Measurements from ENCODE around the gene MELK. TPM values are rescaled to one million over a fixed set of nuclear protein-coding genes. Genes with fewer than 3 reads are reported as not detected.

MELK gene
- total RNA-seq, 2 donors from 2014 or later = 55.1 to 57.1 TPM

DNA sequence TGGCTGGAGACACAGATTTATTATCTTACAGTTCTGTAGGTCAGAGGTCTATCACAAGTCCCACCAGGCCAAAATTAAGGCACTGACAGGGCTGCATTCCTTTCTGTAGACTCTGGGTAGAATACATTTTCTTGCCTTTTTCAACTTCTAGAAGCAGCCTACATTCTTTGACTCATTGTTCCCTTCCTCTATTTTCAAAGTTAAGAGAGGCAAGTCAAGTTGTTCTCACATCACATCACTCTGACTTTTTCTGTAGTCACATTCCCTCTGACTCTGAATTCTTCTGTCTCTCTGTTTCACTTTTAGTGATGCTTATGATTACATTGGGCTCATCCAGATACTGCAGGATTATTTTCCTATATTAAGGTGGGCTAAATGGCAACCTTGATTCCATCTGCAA is 119.0 kb downstream of the MELK start:
- no peaks in the 10 kb centered on the region for H3K36me3 Mint-ChIP-seq
- no peaks in the 10 kb centered on the region for H3K9me3 Mint-ChIP-seq
- ATAC-seq (peak in 1 of 2 donors; percentile 28), DNase-seq (ENCODE audit: low spot score in 2 of 2) (no peak)
- no peak overlapping the region for H3K27ac Mint-ChIP-seq

DNA sequence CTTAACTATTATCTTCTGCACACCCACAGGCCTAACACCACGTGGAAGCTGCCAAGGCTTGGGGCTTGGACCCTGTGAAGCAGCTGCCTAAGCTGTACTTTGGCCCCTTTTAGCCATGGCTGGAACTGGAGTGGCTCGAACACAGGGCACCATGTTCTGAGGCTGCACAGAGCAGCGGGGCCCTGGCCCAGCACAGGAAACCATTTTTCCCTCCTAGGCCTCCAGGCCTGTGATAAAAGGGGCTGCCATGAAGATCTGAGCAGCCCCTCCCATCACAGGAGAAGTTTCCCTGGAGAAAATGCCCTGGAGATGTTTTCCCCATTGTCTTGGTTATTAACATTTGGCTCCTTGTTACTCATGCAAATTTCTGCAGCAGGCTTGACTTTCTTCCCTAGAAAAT is 126.3 kb downstream of the MELK start:
- DNase-seq (ENCODE audit: low spot score in 2 of 2) = no peak
- no peak for ATAC-seq
- Mint-ChIP-seq H3K36me3 (peaks cover 0 to 31% of the 10 kb centered on the region in 2 donors), H3K9me3 (peaks cover 16 to 33% of the 10 kb centered on the region in 2 donors), H3K27ac (no peak overlapping the region)

GRCh38 chr9:36704148-36704547 is 131.5 kb downstream of the MELK start:
- Mint-ChIP-seq H3K9me3 (peaks cover 14% of the 10 kb centered on the region in 2 donors), H3K27ac (no peak overlapping the region), H3K36me3 (peaks cover 0 to 11% of the 10 kb centered on the region in 2 donors)
- ATAC-seq (no peak), DNase-seq (ENCODE audit: low spot score in 2 of 2) (no peak)

DNA sequence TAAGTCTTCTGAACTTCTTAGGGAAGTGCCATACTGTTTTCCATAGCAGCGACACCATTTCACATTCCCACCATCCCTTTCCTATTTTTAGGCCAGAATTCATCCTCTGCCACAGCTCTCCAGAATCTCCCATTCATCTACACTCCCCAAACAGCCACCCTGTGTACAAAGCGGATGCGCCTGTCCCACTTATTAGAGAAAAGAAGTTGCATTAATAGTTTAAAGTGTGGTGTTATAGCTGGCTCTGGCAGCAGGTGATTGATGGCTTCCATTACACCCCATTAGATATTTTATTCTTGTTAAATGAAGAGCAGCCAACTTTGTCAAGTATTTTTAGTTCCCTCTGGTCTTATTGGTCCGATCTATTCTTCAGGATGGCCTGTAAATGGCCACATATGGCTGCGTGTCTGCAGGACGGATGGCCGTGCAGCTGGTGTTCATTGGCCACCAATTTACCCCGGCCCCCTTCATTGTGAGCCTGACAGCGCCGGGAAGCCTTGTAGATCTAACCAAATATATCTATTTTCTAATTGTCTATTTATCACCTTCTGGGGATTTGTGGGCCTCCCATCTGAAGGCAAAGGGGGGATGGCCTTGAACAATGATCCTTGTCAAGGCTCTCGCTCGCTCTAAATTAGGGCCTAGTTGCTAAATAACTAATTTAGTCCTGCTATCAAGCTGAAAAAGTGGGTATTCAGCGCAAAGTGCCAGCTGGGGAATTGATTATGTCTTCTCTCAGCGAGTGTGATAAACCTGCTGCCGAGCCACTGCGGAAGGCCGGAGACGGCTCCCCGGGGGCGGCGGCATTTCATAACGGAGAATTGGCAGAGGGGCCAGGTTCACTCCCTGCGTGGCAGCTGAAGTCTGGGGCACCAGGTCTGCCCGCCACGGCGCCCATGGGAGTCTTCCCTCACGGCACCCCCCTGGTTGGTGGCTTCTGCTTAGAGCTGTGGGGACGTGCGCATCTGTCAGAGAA is 141.1 kb downstream of the MELK start:
- no peak for DNase-seq (ENCODE audit: low spot score in 2 of 2)
- Mint-ChIP-seq H3K36me3 (no peaks in the 10 kb centered on the region), H3K27ac (no peak overlapping the region), H3K9me3 (peaks cover 0 to 4% of the 10 kb centered on the region in 2 donors)
- ATAC-seq = no peak

DNA sequence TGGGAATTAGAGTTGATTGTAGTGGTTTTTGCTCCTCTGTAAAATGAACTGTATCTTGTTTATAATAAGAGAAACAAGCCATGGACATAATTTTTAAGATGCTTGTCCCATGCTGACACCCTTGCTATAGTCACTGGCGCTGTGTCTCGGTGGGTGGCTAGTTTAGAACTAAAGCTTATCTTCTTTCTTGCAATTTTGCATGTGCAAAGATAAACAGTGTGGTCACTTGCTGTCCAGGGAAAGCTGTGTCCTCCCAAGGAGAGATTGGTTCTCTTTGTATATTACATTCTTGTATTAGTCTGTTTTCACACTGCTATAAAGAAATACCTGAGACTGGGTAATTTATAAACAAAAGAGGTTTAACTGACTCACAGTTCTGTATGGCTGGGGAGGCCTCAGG is 143.8 kb downstream of the MELK start:
- peaks cover 0 to 4% of the 10 kb centered on the region in 2 donors for H3K9me3 Mint-ChIP-seq
- H3K27ac Mint-ChIP-seq = no peak overlapping the region
- no peak for ATAC-seq
- no peaks in the 10 kb centered on the region for H3K36me3 Mint-ChIP-seq
- no peak for DNase-seq (ENCODE audit: low spot score in 2 of 2)

DNA sequence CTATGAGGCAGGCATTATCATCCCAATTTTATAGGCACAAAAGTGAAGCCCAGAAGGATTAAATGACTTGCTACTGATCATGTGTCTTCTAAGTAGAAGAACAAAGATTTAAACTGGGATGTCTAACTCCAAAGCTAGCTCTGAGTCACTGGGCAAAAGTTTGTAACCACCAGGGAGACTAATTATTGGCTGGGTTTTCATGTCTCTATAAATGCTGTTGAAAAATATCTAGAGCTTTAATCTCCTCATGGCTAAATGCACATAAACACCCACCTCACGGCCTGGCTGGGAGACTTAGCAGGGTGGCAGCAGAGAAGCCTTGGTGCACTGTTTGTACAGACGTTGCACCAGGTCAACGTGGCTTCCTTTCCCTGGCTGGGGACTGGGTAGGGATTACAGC is 144.6 kb downstream of the MELK start:
- DNase-seq (ENCODE audit: low spot score in 2 of 2) (no peak), ATAC-seq (no peak)
- H3K36me3 Mint-ChIP-seq = no peaks in the 10 kb centered on the region
- peaks cover 0 to 4% of the 10 kb centered on the region in 2 donors for H3K9me3 Mint-ChIP-seq
- no peak overlapping the region for H3K27ac Mint-ChIP-seq

GRCh38 chr9:36718612-36719011 is 145.9 kb downstream of the MELK start:
- DNase-seq (ENCODE audit: low spot score in 2 of 2) (no peak), ATAC-seq (no peak)
- H3K36me3 Mint-ChIP-seq = no peaks in the 10 kb centered on the region
- no peak overlapping the region for H3K27ac Mint-ChIP-seq
- peaks cover 0 to 2% of the 10 kb centered on the region in 2 donors for H3K9me3 Mint-ChIP-seq

DNA sequence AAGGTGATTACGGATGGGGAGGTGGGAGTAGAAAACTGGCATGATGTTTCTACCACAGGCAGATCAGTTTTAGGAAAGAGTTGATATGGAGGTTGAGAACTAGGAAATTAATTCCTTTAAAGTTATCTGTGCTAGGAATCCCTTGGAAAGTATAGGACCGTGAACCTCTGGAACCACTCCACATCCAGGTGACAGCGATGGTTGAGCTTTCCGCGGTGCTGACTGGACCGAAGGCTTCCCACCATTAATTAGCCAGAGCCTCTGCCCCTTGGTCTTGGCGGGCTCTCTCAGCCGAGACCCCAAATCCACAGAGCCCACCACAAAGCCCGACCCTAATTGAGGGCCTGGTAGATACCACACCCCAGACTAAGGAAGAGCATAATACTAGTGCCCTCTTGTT is 147.3 kb downstream of the MELK start:
- H3K9me3 Mint-ChIP-seq = no peaks in the 10 kb centered on the region
- no peaks in the 10 kb centered on the region for H3K36me3 Mint-ChIP-seq
- ATAC-seq = no peak
- DNase-seq (ENCODE audit: low spot score in 2 of 2) = no peak
- H3K27ac Mint-ChIP-seq = no peak overlapping the region

GRCh38 chr9:36721846-36722588 is 149.3 kb downstream of the MELK start:
- no peak overlapping the region for H3K27ac Mint-ChIP-seq
- no peaks in the 10 kb centered on the region for H3K36me3 Mint-ChIP-seq
- H3K9me3 Mint-ChIP-seq = no peaks in the 10 kb centered on the region
- ATAC-seq = no peak
- DNase-seq (ENCODE audit: low spot score in 2 of 2) = no peak

- H3K9me3 Mint-ChIP-seq = no peaks in the 10 kb centered on the region
- no peak for ATAC-seq
- no peaks in the 10 kb centered on the region for H3K36me3 Mint-ChIP-seq
- no peak for DNase-seq (ENCODE audit: low spot score in 2 of 2)
- no peak overlapping the region for H3K27ac Mint-ChIP-seq
These were observed 153.2 kb downstream of the MELK start for GRCh38 chr9:36725777-36726356.

Other genes with a start within 250 kb of the MELK start
- 10 to 100 TPM; 31.6 to 35.8 TPM for gene RNF38, start 172.6 kb upstream of the MELK start, total RNA-seq